SJSA1 (cell line): Measurements from ENCODE around the gene GAB1. TPM values are rescaled to one million over a fixed set of nuclear protein-coding genes. Genes with fewer than 3 reads are reported as not detected.

Source experiments
- DNase-seq, 2 experiments: peaks; one replicate each; pipeline ENCODE4 v3.0.0-alpha.2; 2015 to 2020; ENCODE audit warnings: low spot score in 2 of 2, low read depth in 1 of 2
- H3K27ac ChIP-seq: fragments of 250-450 bp; sonication (Bioruptor Pico); 2 replicates; pipeline ENCODE4 v1.5.1; 2020; ENCODE audit warnings: mild to moderate bottlenecking, moderate library complexity
- H3K27me3 ChIP-seq: fragments of 250-450 bp; sonication (Bioruptor Pico); replicated peaks from 2 replicates; pipeline ENCODE4 v1.5.1; 2020; ENCODE audit warnings: mild to moderate bottlenecking, moderate library complexity
- H3K36me3 ChIP-seq: fragments of 250-450 bp; sonication (Bioruptor Pico); 2 replicates; pipeline ENCODE4 v1.5.1; 2020; ENCODE audit warnings: mild to moderate bottlenecking
- H3K4me1 ChIP-seq: fragments of 250-450 bp; sonication (Bioruptor Pico); replicated peaks from 2 replicates; pipeline ENCODE4 v1.6.1; 2021; ENCODE audit warnings: mild to moderate bottlenecking
- H3K4me3 ChIP-seq: fragments of 250-450 bp; sonication (Bioruptor Pico); 2 replicates; pipeline ENCODE4 v1.5.1; 2020; ENCODE audit warnings: mild to moderate bottlenecking
- H3K9me3 ChIP-seq: fragments of 250-450 bp; sonication (Bioruptor Pico); replicated peaks from 2 replicates; pipeline ENCODE4 v1.5.1; 2020; ENCODE audit warnings: mild to moderate bottlenecking
- total RNA-seq: library from RNA; depleted of rRNA; stranded (reverse); fragments of >200 nt; shearing (Covaris generic); gene quantifications from 2 replicates; pipeline ENCODE4 v1.2.3, GENCODE V29; 2014

Gene GAB1
- total RNA-seq, 1 experiment from 2014 or later, result 2.3 TPM

- Histone ChIP-seq H3K4me1 (no peaks in the 10 kb centered on the region), H3K36me3 (no peaks in the 10 kb centered on the region), H3K27me3 (no peaks in the 10 kb centered on the region), H3K9me3 (no peaks in the 10 kb centered on the region), H3K27ac (no peak overlapping the region), H3K4me3 (no peak overlapping the region)
- no peak for DNase-seq
Measured at GRCh38 chr4:143437937-143438336, 101.3 kb downstream of the GAB1 start.

GRCh38 chr4:143438710-143439109 is 102.0 kb downstream of the GAB1 start:
- H3K4me1 ChIP-seq, result no peaks in the 10 kb centered on the region
- DNase-seq, result no peak
- no peaks in the 10 kb centered on the region for H3K9me3 ChIP-seq
- H3K27me3 ChIP-seq, result no peaks in the 10 kb centered on the region
- no peak overlapping the region for H3K27ac ChIP-seq
- H3K4me3 ChIP-seq, result no peak overlapping the region
- H3K36me3 ChIP-seq, result no peaks in the 10 kb centered on the region

- Histone ChIP-seq H3K27me3 (no peaks in the 10 kb centered on the region), H3K9me3 (no peaks in the 10 kb centered on the region), H3K4me1 (no peaks in the 10 kb centered on the region), H3K36me3 (no peaks in the 10 kb centered on the region), H3K27ac (no peak overlapping the region), H3K4me3 (no peak overlapping the region)
- no peak for DNase-seq
Measured at GRCh38 chr4:143441109-143441508, 104.4 kb downstream of the GAB1 start.

- no peak overlapping the region for H3K4me3 ChIP-seq
- H3K27ac ChIP-seq, result no peak overlapping the region
- no peak for DNase-seq
- no peaks in the 10 kb centered on the region for H3K27me3 ChIP-seq
- no peaks in the 10 kb centered on the region for H3K4me1 ChIP-seq
- no peaks in the 10 kb centered on the region for H3K9me3 ChIP-seq
- no peaks in the 10 kb centered on the region for H3K36me3 ChIP-seq
Measured at GRCh38 chr4:143441678-143442077, 105.0 kb downstream of the GAB1 start.

- Histone ChIP-seq H3K27ac (no peak overlapping the region), H3K27me3 (no peaks in the 10 kb centered on the region), H3K9me3 (no peaks in the 10 kb centered on the region), H3K4me1 (no peaks in the 10 kb centered on the region), H3K4me3 (no peak overlapping the region), H3K36me3 (no peaks in the 10 kb centered on the region)
- no peak for DNase-seq
Measured at GRCh38 chr4:143443728-143444127, 107.1 kb downstream of the GAB1 start.

GRCh38 chr4:143451186-143451585 is 114.5 kb downstream of the GAB1 start:
- Histone ChIP-seq H3K27me3 (no peaks in the 10 kb centered on the region), H3K4me3 (no peak overlapping the region), H3K27ac (no peak overlapping the region), H3K9me3 (no peaks in the 10 kb centered on the region), H3K36me3 (no peaks in the 10 kb centered on the region), H3K4me1 (no peaks in the 10 kb centered on the region)
- no peak for DNase-seq

GRCh38 chr4:143455211-143455610 is 118.5 kb downstream of the GAB1 start:
- Histone ChIP-seq H3K4me1 (no peaks in the 10 kb centered on the region), H3K9me3 (no peaks in the 10 kb centered on the region), H3K36me3 (no peaks in the 10 kb centered on the region), H3K27me3 (no peaks in the 10 kb centered on the region), H3K27ac (no peak overlapping the region), H3K4me3 (no peak overlapping the region)
- DNase-seq, result no peak

GRCh38 chr4:143458966-143459365 is 122.3 kb downstream of the GAB1 start:
- DNase-seq, result no peak
- Histone ChIP-seq H3K9me3 (no peaks in the 10 kb centered on the region), H3K27ac (no peak overlapping the region), H3K4me3 (no peak overlapping the region), H3K36me3 (no peaks in the 10 kb centered on the region), H3K4me1 (no peaks in the 10 kb centered on the region), H3K27me3 (no peaks in the 10 kb centered on the region)

- no peaks in the 10 kb centered on the region for H3K36me3 ChIP-seq
- H3K4me3 ChIP-seq, result no peak overlapping the region
- no peak for DNase-seq
- no peaks in the 10 kb centered on the region for H3K4me1 ChIP-seq
- H3K27ac ChIP-seq, result no peak overlapping the region
- H3K27me3 ChIP-seq, result no peaks in the 10 kb centered on the region
- H3K9me3 ChIP-seq, result no peaks in the 10 kb centered on the region
Measured at GRCh38 chr4:143473334-143474126, 136.9 kb downstream of the GAB1 start.

GRCh38 chr4:143477487-143477886 is 140.8 kb downstream of the GAB1 start:
- no peak overlapping the region for H3K27ac ChIP-seq
- no peaks in the 10 kb centered on the region for H3K9me3 ChIP-seq
- no peaks in the 10 kb centered on the region for H3K27me3 ChIP-seq
- no peak overlapping the region for H3K4me3 ChIP-seq
- no peaks in the 10 kb centered on the region for H3K4me1 ChIP-seq
- no peak for DNase-seq
- H3K36me3 ChIP-seq, result no peaks in the 10 kb centered on the region

GRCh38 chr4:143481361-143481760 is 144.7 kb downstream of the GAB1 start:
- H3K27me3 ChIP-seq, result no peaks in the 10 kb centered on the region
- H3K4me3 ChIP-seq, result no peak overlapping the region
- no peaks in the 10 kb centered on the region for H3K4me1 ChIP-seq
- no peaks in the 10 kb centered on the region for H3K36me3 ChIP-seq
- no peak for DNase-seq
- no peaks in the 10 kb centered on the region for H3K9me3 ChIP-seq
- no peak overlapping the region for H3K27ac ChIP-seq

GRCh38 chr4:143482840-143483239 is 146.2 kb downstream of the GAB1 start:
- no peak overlapping the region for H3K4me3 ChIP-seq
- no peak overlapping the region for H3K27ac ChIP-seq
- peak in 1 of 2 experiments; percentile 9 for DNase-seq
- no peaks in the 10 kb centered on the region for H3K36me3 ChIP-seq
- no peaks in the 10 kb centered on the region for H3K4me1 ChIP-seq
- no peaks in the 10 kb centered on the region for H3K9me3 ChIP-seq
- H3K27me3 ChIP-seq, result no peaks in the 10 kb centered on the region

- DNase-seq, result no peak
- Histone ChIP-seq H3K27me3 (no peaks in the 10 kb centered on the region), H3K4me1 (no peaks in the 10 kb centered on the region), H3K36me3 (no peaks in the 10 kb centered on the region), H3K27ac (no peak overlapping the region), H3K9me3 (no peaks in the 10 kb centered on the region), H3K4me3 (no peak overlapping the region)
Measured at GRCh38 chr4:143486314-143486713, 149.6 kb downstream of the GAB1 start.

GRCh38 chr4:143488687-143489086 is 152.0 kb downstream of the GAB1 start:
- no peak overlapping the region for H3K27ac ChIP-seq
- no peak overlapping the region for H3K4me3 ChIP-seq
- H3K27me3 ChIP-seq, result no peaks in the 10 kb centered on the region
- H3K9me3 ChIP-seq, result no peaks in the 10 kb centered on the region
- H3K36me3 ChIP-seq, result no peaks in the 10 kb centered on the region
- H3K4me1 ChIP-seq, result no peaks in the 10 kb centered on the region
- no peak for DNase-seq

- Histone ChIP-seq H3K27me3 (no peaks in the 10 kb centered on the region), H3K27ac (no peak overlapping the region), H3K9me3 (no peaks in the 10 kb centered on the region), H3K4me3 (no peak overlapping the region), H3K36me3 (no peaks in the 10 kb centered on the region), H3K4me1 (no peaks in the 10 kb centered on the region)
- no peak for DNase-seq
Measured at GRCh38 chr4:143489106-143489505, 152.4 kb downstream of the GAB1 start.
